ENCODE data around the gene KATNB1.

GRCh38 chr16:57742543-57742942, 7.0 kb downstream of the KATNB1 start:
- TF ChIP-seq PATZ1 (CRISPR knock-in tag; IDR thresholded peaks at IDR 0.05; ENCODE audit: borderline replicate concordance) (no peak), ZFP3 (CRISPR knock-in tag; IDR thresholded peaks at IDR 0.05) (no peak), TCF4 (CRISPR knock-in tag; IDR thresholded peaks at IDR 0.05; ENCODE audit: borderline replicate concordance) (no peak), RARB (CRISPR knock-in tag; IDR thresholded peaks at IDR 0.05) (no peak), CSDC2 (CRISPR knock-in tag; IDR thresholded peaks at IDR 0.05) (no peak), PPARA (CRISPR knock-in tag; IDR thresholded peaks at IDR 0.05; ENCODE audit: borderline replicate concordance) (no peak), TSHZ2 (CRISPR knock-in tag; IDR thresholded peaks at IDR 0.05) (no peak), TOX (CRISPR knock-in tag; IDR thresholded peaks at IDR 0.05; ENCODE audit: borderline replicate concordance) (no peak), SNAI2 (CRISPR knock-in tag; IDR thresholded peaks at IDR 0.05) (no peak), POU6F1 (CRISPR knock-in tag; IDR thresholded peaks at IDR 0.05; ENCODE audit: borderline replicate concordance, low read depth) (no peak), ISL1 (CRISPR knock-in tag; IDR thresholded peaks at IDR 0.05) (no peak)
